HG03097 (cell line): Measurements from ENCODE around the gene CCDC200.
"Not testable (repeated sequence)": the region's sequence is repeated elsewhere in the genome, so short reads cannot be mapped to it uniquely, and the experiment has no call there.

Experiments used
- ATAC-seq: cut with Tn5 transposase; IDR thresholded peaks from one replicate; pipeline ENCODE4 v1.9.1; 2021; ENCODE audit not compliant: unreplicated experiment, low FRiP score

Gene CCDC200

DNA sequence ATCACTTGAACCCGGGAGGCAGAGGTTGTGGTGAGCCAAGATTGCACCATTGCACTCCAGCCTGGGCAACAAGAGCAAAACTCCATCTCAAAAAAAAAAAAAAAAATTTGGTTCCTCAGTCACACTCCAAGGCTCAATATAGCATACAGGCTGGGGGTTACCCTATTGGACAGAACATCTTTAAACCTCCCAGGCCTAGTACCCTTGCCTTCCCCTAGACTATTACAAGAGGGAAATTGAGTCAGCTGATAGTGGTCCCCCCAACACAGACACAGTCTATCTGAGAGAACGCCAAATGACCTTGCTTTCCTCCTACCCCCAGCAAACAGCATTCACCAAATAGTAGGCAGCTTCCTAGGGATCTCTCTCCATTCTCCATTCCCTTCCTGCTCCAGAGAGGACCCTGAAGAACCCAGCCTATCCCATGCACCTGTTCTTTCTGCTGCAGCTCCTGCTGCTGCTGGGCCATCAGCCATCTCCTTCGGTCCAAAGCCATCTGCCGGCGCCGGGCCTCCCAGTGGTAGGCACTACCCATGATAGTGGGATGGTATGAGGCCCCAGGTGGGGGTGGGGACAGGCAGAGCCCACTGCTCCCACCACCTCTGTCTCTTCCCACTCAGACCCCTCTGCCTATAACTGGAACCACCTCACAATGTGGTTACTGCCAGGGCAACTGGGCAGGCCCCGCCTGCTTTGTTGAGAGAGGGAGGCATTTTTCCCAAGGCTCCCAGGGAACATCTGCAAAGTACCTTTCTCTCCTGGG is at the start of gene CCDC200:
Gene CCDC200 (minus strand): TSS at position 604 of the 763 bp plus-strand sequence. CDS start 69 bp downstream, at position 535.
- ATAC-seq, result not testable (repeated sequence)

GRCh38 chr17:43272914-43273313 is 44.5 kb upstream of the CCDC200 start:
- not testable (repeated sequence) for ATAC-seq

- ATAC-seq, result not testable (repeated sequence)
These were observed 44.1 kb upstream of the CCDC200 start for GRCh38 chr17:43272483-43272882.

DNA sequence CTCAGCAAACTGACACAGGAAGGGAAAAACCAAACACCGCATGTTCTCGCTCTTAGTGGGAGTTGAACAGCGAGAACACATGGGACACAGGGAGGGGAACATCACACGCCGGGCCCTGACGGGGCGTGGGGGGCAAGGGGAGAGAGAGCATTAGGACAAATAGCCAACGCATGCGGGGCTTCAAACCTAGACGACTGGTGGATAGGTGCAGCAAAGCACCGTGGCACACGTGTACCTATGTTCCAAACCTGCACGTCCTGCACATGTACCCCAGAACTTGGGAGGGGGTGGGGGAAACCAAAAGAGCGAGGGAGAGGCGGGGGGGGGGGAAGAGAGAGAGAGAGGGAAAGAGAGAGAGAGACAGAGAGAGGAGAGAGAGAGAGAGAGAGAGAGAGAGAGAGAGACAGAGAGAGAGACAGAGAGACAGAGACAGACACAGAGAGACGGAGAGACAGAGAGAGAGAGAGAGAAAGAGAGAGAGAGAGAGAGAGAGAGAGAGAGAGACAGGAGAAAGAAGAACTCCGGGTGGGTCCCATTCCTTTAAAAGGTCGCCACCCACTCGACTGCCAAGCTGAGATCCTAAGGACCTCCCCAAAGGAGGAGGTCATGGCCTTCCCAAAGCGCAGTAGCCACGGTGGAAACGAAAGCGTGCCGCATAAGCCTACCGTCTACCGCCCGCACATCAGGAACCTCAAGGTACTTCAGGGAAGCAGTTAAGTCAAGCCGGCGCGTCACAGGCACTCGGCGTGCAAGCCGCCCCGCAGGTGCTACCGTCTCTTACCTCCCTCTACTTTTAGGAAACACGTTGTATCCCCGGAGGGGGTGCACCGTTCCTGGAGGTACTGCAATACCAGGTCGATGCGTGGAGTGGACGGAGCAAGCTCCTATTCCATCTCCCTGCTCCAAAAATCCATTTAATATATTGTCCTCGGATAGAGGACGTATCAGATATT is 42.4 kb upstream of the CCDC200 start:
- ATAC-seq, result not testable (repeated sequence)

DNA sequence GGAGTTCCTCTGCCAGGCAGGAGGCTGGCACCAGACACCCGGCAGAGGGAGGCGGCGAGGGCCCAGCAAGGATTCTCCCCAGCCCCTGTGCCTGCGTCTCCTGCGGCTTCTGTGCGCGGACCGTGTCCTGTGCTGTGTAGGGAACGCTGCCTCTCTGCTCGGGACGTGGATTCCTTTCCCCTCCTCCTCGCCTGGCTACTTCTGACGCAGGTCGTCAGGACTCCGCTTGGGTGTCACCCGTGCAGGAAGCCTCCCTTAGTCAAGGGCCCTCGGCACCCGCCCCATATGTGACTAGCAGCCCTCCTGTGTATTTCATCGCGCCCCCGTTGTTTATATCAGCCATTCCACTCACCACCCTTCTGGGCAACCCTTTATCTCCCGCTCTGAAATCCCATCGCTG is 18.0 kb upstream of the CCDC200 start:
- ATAC-seq, result not testable (repeated sequence)

DNA sequence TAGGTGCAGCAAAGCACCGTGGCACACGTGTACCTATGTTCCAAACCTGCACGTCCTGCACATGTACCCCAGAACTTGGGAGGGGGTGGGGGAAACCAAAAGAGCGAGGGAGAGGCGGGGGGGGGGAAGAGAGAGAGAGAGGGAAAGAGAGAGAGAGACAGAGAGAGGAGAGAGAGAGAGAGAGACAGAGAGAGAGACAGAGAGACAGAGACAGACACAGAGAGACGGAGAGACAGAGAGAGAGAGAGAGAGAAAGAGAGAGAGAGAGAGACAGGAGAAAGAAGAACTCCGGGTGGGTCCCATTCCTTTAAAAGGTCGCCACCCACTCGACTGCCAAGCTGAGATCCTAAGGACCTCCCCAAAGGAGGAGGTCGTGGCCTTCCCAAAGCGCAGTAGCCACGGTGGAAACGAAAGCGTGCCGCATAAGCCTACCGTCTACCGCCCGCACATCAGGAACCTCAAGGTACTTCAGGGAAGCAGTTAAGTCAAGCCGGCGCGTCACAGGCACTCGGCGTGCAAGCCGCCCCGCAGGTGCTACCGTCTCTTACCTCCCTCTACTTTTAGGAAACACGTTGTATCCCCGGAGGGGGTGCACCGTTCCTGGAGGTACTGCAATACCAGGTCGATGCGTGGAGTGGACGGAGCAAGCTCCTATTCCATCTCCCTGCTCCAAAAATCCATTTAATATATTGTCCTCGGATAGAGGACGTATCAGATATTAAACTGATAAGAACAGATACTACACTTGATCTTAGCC is 12.4 kb upstream of the CCDC200 start:
- ATAC-seq, result not testable (repeated sequence)

GRCh38 chr17:43239597-43239996 is 11.2 kb upstream of the CCDC200 start:
- not testable (repeated sequence) for ATAC-seq

DNA sequence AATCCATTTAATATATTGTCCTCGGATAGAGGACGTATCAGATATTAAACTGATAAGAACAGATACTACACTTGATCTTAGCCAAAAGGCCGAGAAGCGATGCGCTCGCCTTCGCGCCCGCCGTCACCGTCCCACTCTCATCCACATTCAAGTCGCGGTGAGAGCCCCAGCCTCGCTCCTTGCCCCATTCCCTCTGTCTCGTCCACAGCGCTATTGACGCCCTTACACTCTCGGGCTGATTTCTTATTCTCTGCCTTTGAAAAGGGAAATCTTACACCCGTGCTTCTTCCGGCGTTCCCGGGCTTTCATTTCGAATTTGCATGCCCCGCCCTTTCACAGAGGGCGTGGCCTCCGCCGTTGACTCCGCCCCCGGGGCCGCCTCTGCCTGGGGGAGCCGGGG is 5.5 kb upstream of the CCDC200 start, which contains the start of gene RNU2-1:
Gene RNU2-1 (minus strand): TSS at position 101 of the 400 bp plus-strand sequence.
- not testable (repeated sequence) for ATAC-seq

GRCh38 chr17:43233263-43233662 is 4.8 kb upstream of the CCDC200 start:
- ATAC-seq, result not testable (repeated sequence)

- not testable (repeated sequence) for ATAC-seq
These were observed 3.7 kb upstream of the CCDC200 start for GRCh38 chr17:43232021-43232699.

DNA sequence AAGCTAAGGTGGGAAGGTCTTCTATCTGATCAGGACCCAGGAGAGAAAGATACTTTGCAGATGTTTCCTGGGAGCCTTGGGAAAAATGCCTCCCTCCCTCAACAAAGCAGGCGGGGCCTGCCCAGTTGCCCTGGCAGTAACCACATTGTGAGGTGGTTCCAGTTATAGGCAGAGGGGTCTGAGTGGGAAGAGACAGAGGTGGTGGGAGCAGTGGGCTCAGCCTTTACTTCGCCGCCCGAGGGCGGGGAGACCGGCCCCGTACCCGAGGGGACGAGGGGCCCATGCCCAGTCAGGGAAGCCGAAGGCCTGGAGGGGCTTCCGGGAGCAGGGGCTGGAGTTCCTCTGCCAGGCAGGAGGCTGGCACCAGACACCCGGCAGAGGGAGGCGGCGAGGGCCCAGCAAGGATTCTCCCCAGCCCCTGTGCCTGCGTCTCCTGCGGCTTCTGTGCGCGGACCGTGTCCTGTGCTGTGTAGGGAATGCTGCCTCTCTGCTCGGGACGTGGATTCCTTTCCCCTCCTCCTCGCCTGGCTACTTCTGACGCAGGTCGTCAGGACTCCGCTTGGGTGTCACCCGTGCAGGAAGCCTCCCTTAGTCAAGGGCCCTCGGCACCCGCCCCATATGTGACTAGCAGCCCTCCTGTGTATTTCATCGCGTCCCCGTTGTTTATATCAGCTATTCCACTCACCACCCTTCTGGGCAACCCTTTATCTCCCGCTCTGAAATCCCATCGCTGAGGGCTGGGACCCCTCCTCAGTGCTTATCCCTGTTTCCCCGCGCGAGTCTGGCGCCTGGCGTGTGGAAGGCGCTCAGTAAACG is 3.0 kb upstream of the CCDC200 start:
- not testable (repeated sequence) for ATAC-seq

GRCh38 chr17:43226393-43226792 is 2.0 kb downstream of the CCDC200 start:
- no peak for ATAC-seq

GRCh38 chr17:43224146-43224705 is 4.2 kb downstream of the CCDC200 start:
- ATAC-seq, result no peak

DNA sequence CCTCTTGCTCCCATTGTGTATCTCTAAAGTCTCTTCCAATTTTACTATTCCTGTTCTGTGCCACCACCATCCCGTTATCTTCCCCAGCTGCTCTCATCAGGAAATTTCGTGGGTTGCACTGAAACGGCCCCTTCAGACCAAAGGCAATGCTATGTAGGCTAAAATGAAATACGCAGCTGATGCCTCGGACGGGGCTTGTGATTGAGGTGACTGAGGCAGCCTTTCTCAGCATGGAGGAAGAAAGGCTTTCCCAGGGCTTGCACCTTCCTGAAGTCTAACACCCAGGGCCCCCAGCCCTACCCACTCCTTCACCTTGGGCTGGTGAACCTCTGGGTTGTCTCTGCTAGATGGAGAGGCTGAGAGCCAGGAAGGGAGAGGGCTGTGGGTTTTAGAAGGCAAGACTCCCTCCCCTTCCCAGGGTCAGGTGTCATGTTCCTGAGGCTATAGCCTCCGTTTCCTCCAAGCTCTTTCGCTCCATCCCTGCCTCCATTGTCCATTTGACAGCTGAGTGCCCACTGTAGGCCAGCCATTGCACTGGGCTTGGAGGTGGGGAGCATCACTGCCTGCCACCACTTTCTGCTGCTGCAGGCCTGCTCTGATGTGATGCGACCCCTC is 7.8 kb downstream of the CCDC200 start:
- no peak for ATAC-seq

- no peak for ATAC-seq
These were observed 8.6 kb downstream of the CCDC200 start for GRCh38 chr17:43219746-43220380.

DNA sequence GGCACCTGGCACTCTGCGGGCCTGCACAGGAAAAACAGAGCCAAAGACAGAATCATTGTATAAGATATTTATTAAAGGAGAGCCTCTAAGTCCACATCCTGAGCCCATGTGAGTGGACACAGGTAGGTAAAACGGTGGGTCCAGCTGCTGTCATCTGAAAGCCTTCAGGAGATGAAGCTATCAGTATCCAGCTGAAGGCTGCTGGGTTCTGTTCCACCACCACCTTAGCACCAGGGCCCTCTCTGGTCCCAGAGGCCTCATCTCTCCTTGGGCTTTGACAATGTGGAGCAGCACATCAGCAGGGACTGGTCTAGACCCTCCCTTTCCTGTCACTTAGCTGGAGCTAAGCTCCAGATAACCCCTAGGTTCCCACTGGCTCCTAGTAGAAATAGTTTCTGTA is 9.4 kb downstream of the CCDC200 start:
- ATAC-seq, result no peak

DNA sequence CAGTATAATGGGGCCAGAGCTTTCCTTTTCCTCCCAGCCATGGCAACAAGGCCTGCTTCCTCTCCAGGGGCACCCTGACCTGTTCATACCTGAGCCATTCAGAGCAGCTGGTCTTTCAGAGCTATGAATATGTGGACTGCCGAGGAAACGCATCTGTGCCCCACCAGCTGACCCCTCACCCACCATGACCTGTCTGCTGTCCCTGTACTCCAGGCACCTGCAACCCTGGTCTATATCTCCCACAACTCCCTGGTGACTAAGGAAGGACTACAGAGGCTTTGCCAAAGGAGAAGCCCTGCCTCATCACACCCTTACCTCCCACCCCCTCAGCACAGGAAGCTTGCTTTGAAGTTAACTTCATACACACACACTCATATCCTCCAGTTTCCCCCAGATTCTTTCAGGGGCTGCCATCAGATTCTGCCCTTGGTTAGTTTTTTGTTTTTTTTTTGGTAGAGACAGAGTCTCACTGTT is 10.8 kb downstream of the CCDC200 start:
- ATAC-seq, result no peak
